NB4 (cell line): ENCODE results near the gene ZBTB46.

Experiments
- CTCF ChIP-seq: IDR thresholded peaks from one replicate; pipeline ENCODE4 v1.5.1; 2012; ENCODE audit warnings: low read depth, low read length
- MAX ChIP-seq: IDR thresholded peaks from 2 replicates; pipeline ENCODE4 v1.6.1; 2011; ENCODE audit warnings: low read depth, low read length
- MYC ChIP-seq: IDR thresholded peaks from 2 replicates; pipeline ENCODE4 v1.6.1; 2011; ENCODE audit warnings: low read depth, low read length
- POLR2A ChIP-seq: IDR thresholded peaks from 2 replicates; pipeline ENCODE4 v1.6.1; 2011; ENCODE audit warnings: mild to moderate bottlenecking; ENCODE audit not compliant: insufficient read length; ENCODE audit errors: extremely low read depth

GRCh38 chr20:63828951-63829350 lies 2.1 kb downstream of the ZBTB46 start:
- TF ChIP-seq CTCF: no peak
- no peak for TF ChIP-seq POLR2A
- TF ChIP-seq MAX: no peak
- no peak for TF ChIP-seq MYC
